ENCODE results near the gene VPS18.

VPS18 gene

DNA sequence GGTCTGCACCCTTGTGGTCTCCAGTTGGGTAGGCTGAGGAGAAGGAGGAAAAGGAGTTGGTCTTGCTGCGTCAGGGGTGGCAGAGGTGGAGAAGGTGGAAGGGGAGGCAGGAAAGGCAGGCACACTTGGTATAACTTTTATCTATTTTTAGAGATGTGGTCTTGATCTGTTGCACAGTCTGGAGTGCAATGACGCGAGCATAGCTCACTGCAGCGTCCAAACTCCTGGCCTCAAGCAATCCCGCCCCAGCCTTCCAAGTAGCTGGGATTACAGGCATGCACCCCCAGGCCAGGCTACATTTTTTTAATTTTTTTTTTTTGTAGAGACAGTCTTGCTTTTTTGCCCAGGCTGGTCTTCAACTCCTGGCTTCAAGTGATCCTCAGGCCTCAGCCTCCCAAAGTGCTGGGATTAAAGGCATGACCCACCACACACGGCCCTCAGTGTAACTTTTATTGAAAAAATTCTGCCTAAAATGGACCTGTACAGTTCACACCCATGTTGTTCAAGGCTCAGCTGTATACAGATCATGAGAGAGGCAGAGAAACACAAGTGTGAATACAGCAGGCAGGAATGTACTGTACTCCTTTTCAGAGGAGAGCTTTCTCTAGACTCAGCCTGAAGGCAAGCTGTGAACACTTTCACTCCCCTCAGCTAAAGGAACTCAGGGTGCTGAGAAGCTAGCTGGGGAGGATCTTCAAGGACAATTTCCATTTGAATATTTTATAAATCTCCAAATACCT, 18.1 kb upstream of the VPS18 start:
- no peak for DNase-seq
- TF ChIP-seq POLR2A (IDR thresholded peaks at IDR 0.05; ENCODE audit: low read length) = no peak
- no peak for TF ChIP-seq GATA1 (IDR thresholded peaks at IDR 0.05; ENCODE audit: low read depth, low read length)

DNA sequence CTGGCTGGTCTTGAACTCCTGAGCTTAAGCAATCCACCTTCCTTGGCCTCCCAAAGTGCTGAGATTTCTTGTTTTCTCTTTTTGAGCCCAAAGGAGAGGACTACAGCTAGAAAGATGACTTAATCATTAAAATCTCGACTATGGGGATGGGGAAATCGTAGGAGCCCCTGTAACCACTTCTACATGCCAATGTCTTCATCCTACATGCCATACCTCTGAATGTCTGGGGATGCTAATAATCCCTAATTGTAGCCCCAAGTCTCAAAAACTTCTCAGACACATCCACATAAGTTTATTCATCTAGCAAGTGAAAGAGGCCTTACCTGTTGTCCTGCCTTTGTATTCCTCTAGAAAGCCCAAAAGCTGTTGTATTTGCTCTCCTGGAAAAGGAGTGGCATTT, 16.6 kb upstream of the VPS18 start:
- DNase-seq = no peak
- TF ChIP-seq GATA1 (IDR thresholded peaks at IDR 0.05; ENCODE audit: low read depth, low read length) = no peak
- TF ChIP-seq POLR2A (IDR thresholded peaks at IDR 0.05; ENCODE audit: low read length) = no peak

DNA sequence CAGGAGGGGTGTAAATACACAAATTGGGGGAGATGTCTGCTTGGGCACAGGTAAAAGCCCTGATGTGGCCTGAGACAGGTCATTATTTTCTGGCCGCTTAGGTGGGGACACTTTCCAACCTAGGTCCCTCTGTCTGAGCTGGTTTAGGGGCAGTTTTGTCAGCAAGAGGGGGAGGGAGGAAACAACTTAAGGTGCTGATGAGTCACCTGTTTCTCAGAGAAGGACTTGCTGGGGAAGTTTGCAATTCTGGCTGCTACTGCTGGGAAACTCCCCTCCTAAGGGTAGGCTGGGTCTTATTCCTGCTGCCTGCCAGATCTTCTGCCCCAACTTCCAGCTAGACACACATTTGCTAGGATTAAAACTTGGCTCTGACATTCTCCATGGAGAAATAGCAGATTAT, 15.5 kb upstream of the VPS18 start:
- TF ChIP-seq POLR2A (IDR thresholded peaks at IDR 0.05; ENCODE audit: low read length) (no peak), GATA1 (IDR thresholded peaks at IDR 0.05; ENCODE audit: low read depth, low read length) (no peak)
- DNase-seq = peak in 1 of 2 experiments; percentile 34

DNA sequence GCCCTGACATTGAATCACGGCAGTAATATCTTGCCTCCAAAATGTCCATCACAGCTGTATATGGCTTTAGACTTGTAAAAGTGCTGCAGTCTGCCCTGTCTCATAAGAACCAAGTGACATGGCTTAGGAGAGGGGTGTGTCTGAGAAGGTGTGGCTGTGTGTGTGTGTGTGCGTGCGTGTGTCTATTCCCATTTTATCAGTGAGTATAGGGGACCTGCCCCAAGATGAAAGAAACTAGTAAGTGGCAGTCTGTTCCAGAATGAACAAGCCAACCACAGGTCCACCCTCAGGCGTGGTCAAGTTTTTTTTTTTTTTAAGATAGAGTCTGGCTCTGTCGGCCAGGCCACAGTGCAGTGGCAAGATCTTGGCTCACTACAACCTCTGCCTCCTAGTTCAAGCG, 14.6 kb upstream of the VPS18 start:
- DNase-seq = peak; percentile 70 to 79
- no peak for TF ChIP-seq GATA1 (IDR thresholded peaks at IDR 0.05; ENCODE audit: low read depth, low read length)
- TF ChIP-seq POLR2A (IDR thresholded peaks at IDR 0.05; ENCODE audit: low read length) = no peak

DNA sequence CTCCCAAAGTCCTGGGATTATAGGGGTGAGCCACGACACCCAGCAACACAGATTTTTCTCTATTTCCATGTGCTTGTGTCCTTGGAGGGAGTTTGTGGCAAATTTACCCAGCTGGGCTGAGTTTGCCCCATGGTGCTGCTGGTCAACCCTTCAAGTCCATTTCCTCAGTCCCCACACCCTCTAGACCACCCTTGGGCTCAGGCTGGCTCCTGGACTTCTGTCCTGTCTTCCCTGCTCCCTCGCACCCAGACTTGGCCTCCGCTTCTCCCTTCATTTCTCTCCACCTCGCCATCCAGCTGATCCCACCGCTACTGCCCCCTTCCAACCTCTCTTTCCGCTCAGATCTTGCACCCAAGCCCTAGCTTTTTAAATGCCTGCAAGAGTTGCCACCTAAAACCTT, 12.9 kb upstream of the VPS18 start:
- TF ChIP-seq GATA1 (IDR thresholded peaks at IDR 0.05; ENCODE audit: low read depth, low read length) = no peak
- no peak for DNase-seq

DNA sequence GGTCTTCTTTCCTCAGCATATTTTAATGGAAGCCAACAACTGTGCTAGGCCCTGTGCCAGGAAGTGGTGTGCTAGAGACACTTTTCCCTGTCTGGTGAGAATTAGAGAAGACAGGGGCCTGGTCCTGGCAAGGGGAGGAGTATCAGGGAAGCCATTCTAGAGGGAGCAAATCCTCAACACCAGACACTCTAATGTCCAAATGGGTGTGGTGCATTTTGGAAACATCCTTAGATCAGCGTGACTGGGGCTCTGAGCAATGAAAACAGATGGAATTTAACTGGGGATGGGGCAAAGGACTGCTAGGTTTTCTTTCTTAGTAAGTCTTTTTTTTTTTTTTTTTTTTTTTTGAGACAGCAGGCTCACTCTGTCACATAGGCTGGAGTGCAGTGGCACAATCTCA, 7.7 kb upstream of the VPS18 start:
- DNase-seq = no peak
- TF ChIP-seq POLR2A (IDR thresholded peaks at IDR 0.05; ENCODE audit: low read length) (no peak), GATA1 (IDR thresholded peaks at IDR 0.05; ENCODE audit: low read depth, low read length) (no peak)

DNA sequence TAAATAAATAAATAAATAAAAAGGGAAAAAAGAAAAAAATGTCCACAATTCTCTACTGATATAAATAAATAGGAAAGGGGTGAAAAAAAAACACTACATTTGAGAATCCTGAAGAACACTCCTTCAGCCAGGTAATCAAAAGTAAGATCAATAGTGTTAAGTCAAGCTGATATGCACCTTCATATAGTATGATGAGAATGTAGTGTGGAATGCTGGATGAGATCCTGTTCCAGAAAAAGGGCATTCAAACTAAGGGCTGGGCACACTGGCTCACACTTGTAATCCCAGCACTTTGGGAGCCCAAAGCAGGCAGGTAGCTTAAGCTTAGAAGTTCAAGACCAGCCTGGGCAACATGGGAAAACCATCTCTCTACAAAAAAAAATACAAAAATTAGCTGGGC, 5.1 kb upstream of the VPS18 start:
- TF ChIP-seq POLR2A (IDR thresholded peaks at IDR 0.05; ENCODE audit: low read length) = no peak
- TF ChIP-seq GATA1 (IDR thresholded peaks at IDR 0.05; ENCODE audit: low read depth, low read length) = no peak
- DNase-seq = no peak

DNA sequence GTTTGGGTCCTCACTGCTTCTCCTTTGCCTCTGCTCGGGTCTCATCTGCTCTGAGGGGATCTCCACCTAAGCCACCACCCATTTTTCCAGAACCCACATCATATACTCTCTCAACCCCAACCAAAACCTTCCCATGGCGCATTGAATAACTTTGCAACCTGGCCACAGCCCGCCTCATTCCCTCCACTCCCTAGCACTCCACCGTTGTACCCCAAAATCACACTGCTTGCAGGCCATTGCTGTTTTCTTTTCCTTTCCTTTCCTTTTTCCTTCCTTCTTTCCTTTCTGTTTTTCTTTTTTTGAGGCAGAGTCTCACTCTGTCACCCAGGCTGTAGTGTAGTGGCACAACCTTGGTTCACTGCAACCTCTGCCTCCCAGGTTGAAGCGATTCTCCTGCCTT, 3.1 kb upstream of the VPS18 start:
- no peak for DNase-seq
- TF ChIP-seq POLR2A (IDR thresholded peaks at IDR 0.05; ENCODE audit: low read length) (no peak), GATA1 (IDR thresholded peaks at IDR 0.05; ENCODE audit: low read depth, low read length) (no peak)

DNA sequence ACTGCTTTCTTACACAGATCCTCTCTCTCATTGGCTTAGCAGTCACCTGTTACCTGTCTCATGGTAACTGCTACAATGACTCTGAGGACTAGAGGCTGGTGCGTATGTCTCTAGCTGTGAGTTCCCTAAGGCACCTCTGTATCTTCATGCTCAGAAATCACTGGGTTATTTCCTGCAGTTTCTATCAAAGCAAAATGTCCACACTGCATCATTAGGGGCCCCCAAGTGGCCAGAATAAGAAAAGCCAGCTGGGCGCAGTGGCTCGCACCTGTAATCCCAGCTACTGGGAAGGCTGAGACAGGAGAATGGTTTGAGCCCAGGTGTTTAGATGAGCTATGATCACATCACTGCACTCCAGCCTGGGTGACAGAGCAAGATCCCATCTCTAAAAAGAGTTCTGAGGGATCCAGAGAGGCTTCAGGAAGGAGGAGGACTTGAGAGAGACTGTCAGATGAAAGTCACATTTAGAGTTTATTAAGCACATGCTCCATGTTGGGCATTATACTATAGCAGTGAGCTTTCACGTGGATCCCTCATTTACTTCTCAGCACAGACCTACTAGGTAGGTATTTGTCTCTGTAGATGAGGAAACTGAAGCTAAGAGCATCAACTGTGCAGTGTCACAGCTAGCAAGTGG, 2.3 kb upstream of the VPS18 start:
- no peak for TF ChIP-seq GATA1 (IDR thresholded peaks at IDR 0.05; ENCODE audit: low read depth, low read length)
- no peak for TF ChIP-seq POLR2A (IDR thresholded peaks at IDR 0.05; ENCODE audit: low read length)
- DNase-seq = peak; percentile 28 to 50

DNA sequence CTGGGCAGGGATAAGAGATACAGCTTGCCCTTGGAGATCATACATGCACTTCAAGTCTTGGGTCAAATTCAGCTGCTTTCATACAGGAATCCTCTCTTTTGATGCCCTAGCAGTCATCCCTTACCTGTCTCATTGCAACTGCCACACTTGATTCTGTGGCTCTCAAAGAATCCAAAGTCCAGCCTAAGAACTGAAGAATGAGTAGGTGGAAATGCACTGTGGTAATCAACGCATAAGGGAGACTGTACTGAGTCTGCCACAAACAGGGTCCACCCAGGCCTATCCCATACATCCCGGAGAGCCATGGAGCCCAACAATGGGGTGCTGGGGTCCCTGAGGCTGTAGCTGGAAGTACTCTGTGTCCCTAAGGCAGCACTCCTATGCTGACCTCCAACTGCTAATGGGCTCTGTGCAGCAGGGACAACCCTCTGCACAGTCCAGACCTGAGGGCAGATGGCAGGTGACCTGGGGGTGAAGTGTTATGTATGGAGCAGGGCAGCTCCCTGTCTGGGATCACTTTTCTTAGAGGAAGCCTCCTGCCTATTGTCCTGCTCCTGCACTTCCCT, 1.7 kb upstream of the VPS18 start:
- no peak for DNase-seq
- no peak for TF ChIP-seq POLR2A (IDR thresholded peaks at IDR 0.05; ENCODE audit: low read length)
- TF ChIP-seq GATA1 (IDR thresholded peaks at IDR 0.05; ENCODE audit: low read depth, low read length) = no peak

DNA sequence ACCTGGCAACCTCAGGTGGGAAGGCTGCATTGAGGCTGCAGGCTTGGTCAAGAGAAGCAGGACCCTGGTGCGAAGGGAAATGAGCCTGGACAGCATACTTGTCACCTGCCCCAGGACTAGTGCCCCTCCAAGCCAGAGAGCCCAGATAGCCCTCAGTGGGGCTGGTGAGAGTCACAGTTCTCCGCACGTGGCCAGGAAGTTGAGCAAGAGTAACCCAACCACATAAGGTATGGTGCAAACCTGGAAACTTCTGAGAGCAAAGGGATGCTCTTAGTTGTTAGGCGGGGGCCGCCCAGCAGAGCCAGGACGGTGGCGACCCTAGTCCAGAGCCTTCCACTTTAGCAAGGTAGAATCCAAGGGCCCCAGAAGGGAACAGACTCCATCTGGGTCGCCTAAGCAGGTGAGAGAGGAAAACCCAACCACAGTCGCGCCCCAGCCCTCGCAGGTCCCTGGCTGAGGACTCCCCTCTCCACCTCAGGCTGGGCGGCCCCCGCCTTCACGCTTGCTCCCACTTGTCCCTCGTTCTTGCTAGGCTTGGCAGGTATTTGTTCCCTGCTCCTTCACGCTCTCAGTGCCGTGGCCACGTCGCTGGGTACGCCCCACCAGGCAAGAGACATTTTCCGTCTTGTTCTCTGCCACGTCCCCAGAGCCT, 1.1 kb upstream of the VPS18 start:
- no peak for TF ChIP-seq GATA1 (IDR thresholded peaks at IDR 0.05; ENCODE audit: low read depth, low read length)
- no peak for TF ChIP-seq POLR2A (IDR thresholded peaks at IDR 0.05; ENCODE audit: low read length)
- DNase-seq = no peak

DNA sequence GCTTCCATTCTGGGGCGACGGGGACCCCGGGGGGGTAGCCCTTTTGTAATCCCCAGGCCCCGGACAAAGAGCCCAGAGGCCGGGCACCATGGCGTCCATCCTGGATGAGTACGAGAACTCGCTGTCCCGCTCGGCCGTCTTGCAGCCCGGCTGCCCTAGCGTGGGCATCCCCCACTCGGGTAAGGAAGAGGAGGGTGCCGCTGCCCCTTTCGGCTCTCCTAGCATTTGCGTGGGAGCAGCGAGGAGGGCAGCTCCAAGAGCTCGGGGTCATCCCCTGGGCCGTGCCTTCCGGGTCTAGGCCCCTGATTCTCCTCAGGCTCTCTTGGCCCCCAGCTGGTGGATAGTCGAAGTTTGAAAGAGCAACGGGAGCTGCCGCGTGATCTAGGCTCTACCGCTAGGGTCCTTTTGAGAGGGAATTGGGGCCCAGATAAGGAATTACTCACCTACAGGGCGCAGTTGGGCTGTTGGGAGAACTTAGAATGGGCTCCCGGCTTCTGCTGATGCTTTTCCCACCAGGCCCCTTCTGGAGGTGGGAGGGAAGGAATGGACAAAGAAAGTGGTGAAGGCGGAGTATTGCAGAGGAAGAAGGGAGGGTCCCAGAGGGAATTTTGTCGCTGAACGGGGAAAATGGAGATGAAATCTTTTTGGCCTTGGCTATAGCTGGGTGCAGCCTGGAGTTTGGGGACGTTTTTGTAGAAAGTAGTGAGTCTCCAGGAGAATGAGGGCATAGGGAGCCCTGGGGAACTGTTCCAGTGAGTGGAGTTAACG, 615 bp downstream of the VPS18 start:
- DNase-seq = peak; percentile 85 to 87
- TF ChIP-seq POLR2A (IDR thresholded peaks at IDR 0.05; ENCODE audit: low read length) (no peak), GATA1 (IDR thresholded peaks at IDR 0.05; ENCODE audit: low read depth, low read length) (no peak)

DNA sequence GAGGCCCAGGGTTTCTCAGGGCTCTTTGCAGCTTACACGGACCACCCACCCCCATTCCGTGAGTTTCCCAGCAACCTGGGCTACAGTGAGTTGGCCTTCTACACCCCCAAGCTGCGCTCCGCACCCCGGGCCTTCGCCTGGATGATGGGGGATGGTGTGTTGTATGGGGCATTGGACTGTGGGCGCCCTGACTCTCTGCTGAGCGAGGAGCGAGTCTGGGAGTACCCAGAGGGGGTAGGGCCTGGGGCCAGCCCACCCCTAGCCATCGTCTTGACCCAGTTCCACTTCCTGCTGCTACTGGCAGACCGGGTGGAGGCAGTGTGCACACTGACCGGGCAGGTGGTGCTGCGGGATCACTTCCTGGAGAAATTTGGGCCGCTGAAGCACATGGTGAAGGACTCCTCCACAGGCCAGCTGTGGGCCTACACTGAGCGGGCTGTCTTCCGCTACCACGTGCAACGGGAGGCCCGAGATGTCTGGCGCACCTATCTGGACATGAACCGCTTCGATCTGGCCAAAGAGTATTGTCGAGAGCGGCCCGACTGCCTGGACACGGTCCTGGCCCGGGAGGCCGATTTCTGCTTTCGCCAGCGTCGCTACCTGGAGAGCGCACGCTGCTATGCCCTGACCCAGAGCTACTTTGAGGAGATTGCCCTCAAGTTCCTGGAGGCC, 5.4 kb downstream of the VPS18 start:
- TF ChIP-seq GATA1 (IDR thresholded peaks at IDR 0.05; ENCODE audit: low read depth, low read length) = no peak
- no peak for TF ChIP-seq POLR2A (IDR thresholded peaks at IDR 0.05; ENCODE audit: low read length)
- DNase-seq = no peak
